GM21737 (cell line): ENCODE results near the gene RRAGD.

Experiments
- ATAC-seq: cut with Tn5 transposase; IDR thresholded peaks from one replicate; pipeline ENCODE4 v1.9.1; 2021; ENCODE audit warnings: mild to moderate bottlenecking, moderate library complexity; ENCODE audit not compliant: unreplicated experiment

Gene RRAGD

GRCh38 chr6:89348372-89348771, 63.7 kb downstream of the RRAGD start:
- ATAC-seq: no peak

- ATAC-seq: no peak
Measured at GRCh38 chr6:89347825-89348224, 64.2 kb downstream of the RRAGD start.

GRCh38 chr6:89346433-89346832, 65.6 kb downstream of the RRAGD start:
- no peak for ATAC-seq

- no peak for ATAC-seq
Measured at GRCh38 chr6:89339565-89339964, 72.5 kb downstream of the RRAGD start.

GRCh38 chr6:89335164-89335563, 76.9 kb downstream of the RRAGD start:
- ATAC-seq: no peak

- no peak for ATAC-seq
Measured at GRCh38 chr6:89330910-89331309, 81.2 kb downstream of the RRAGD start.

GRCh38 chr6:89328976-89329375, 83.1 kb downstream of the RRAGD start:
- no peak for ATAC-seq

GRCh38 chr6:89324304-89324703, 87.8 kb downstream of the RRAGD start:
- ATAC-seq: no peak

GRCh38 chr6:89323511-89323971, 88.5 kb downstream of the RRAGD start:
- ATAC-seq: no peak

GRCh38 chr6:89321131-89321970, 90.7 kb downstream of the RRAGD start:
- ATAC-seq: no peak

GRCh38 chr6:89320012-89320559, 92.0 kb downstream of the RRAGD start:
- ATAC-seq: no peak

- no peak for ATAC-seq
Measured at GRCh38 chr6:89317067-89317466, 95.0 kb downstream of the RRAGD start.

GRCh38 chr6:89315249-89315885, 96.7 kb downstream of the RRAGD start, which contains the start of gene GABRR2:
GABRR2 (minus strand) TSS chr6:89315299; CDS start chr6:89315165, 134 bp downstream.
- ATAC-seq: no peak

GRCh38 chr6:89314692-89315091, 97.4 kb downstream of the RRAGD start:
- no peak for ATAC-seq
